SW480 (cell line): ENCODE data around the gene NALCN.
A peak's percentile ranks its signal among the peaks of the same experiment; 100 is the strongest.

ENCODE experiments used
- DNase-seq: peaks from one replicate; pipeline ENCODE4 v3.0.0-alpha.2; 2016; ENCODE audit warnings: low spot score

Gene NALCN

DNA sequence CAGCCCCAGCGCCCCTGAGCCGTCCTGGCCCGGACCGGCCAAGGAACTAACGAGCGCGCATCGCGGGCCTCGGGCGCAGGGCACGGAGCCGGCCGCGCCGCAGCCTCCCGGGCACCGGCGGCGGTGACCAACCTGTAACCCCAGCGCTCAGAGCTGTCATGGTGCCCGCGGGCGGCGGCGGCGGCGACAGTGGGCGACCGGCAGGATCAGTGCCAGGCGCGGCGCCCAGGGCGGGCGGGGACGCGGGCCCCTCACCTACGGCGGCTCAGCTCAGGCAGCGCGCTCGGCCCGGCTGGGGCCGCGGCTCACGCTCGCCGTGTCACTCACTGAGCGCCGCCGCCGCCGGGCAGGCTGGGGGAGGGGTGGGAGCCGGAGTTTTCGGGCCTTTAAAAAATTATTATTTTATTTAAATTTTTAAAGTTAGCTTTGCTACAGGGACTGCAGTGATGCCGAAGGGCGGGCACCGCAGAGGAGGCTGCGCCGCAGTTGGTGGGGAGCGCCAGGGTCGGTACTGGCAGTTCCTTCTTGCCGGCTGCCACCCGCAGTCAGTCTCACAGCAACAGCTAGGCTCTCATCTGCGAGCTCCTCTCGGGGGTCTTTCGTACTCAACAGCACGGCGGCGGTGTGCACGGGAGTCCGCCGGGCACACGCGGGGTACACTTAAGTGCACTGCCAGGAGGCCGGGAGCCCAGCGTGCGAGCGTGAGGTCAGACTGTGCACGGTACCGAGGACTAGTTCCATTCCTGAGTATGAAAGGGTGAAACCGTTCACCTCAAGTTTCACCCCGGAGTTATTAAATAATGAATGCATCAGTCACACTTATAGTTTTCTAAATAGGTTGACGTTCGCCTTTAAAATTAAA lies at the start of gene NALCN:
Gene NALCN, minus strand, starts transcription at position 328 of the 862 bp plus-strand sequence. CDS start 17,382 bp downstream, outside the sequence.
- DNase-seq: no peak

- no peak for DNase-seq
These were observed 49.6 kb upstream of the NALCN start for GRCh38 chr13:101465877-101466276.

GRCh38 chr13:101457176-101457575 lies 40.9 kb upstream of the NALCN start:
- no peak for DNase-seq

DNA sequence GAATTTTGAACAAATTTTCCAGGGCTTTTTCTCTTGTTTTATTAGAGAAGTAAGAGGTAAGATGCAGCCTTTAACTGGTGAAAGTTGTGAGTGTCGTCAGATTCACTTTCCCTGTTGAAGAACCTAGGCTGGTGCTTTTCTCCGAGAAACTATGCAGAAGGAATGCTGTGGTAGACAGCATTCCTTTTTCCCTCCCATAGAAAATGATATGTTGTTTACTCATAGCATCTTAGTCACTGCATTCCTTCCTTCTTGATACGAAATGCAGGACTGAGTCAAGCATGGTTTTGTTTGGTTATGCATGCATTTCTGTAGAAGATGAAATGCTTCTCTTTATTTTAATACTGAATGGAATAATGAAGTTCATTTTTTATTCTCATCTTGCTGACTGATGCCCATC lies 39.6 kb upstream of the NALCN start:
- DNase-seq: peak; percentile 59

GRCh38 chr13:101454767-101455166 lies 38.5 kb upstream of the NALCN start:
- no peak for DNase-seq

DNA sequence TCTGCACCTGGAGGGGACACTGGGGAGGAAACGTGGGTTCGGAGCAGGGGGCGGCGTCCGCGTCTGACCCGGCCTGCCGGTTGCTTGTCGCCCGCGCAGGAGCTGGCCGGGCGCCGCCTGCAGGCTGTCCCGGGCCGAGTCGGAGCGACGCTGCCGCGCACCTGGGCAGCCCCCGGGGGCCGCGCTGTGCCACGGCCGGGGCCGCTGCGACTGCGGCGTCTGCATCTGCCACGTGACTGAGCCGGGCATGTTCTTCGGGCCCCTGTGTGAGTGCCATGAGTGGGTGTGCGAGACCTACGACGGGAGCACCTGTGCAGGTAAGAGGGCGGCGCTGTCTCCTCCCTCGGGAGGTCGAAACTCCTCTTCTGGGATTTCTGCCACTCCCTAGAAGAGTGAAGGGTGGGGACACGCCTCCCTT lies 37.5 kb upstream of the NALCN start:
- DNase-seq: no peak

DNA sequence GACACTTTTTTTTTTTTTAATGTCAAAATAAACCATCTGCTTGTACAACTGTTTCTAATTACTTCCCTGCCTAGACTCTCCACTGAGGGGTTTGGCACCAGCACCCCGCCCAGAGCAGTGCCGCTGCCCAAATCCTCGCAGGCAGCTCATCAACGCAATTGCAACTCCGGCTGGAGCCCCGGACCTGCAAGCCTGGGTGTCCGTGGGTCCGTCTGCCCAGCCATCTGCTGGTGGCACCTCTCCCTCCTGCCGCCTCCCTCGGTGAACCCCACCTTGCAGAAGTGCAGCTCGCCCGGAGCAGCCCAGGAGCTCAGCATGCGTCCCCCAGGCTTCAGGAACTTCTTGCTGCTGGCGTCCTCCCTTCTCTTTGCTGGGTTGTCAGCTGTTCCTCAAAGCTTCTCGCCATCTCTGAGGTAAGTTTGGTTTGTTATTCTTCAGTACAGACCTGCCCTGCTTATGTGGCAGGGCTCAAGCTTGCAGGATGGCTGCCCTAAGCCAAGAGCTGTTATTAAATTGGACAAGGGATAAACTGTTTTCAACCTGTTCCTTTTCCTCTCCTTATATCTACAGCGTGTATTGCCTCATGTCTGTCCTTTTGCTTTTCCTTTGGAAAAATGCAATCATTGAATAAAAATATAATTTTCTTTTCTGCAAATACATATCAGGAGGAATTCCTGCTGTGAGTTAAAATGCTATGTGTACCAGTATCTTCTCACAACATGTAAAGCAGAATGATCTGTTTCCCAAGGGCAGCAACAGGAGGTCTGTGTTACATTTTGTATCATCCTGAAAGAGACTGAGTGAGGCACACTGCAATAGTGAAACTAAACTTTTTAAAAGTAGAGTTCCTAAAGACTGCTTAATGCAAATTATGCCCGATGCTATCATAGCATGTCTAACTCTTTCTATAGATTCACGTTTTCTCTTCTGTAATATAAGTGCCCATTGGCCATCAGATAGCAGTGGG lies 36.5 kb upstream of the NALCN start, which contains the start of gene ITGBL1:
Gene ITGBL1, plus strand, starts transcription at position 157 of the 967 bp plus-strand sequence. Its CDS starts 159 bp downstream, at position 316.
- no peak for DNase-seq

DNA sequence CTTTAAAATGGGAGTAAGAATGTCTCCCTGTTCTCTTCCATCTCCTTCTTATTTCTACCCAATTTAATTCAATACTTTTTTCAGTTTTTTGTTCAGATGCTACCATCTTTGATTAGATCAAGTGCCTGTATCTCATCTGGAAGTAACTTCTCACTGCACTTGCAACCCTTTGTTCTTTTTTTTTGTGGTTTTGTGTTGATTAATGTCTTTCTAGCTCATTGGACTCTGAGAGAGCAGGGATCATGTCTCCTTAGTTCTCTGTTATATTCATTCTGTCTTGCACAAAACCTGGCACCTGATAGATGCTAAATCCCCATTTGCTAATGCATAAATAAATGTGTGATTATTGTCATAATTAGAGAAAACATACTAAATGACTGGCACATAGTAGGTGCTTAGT lies 35.3 kb upstream of the NALCN start:
- no peak for DNase-seq

GRCh38 chr13:101450749-101451130 lies 34.4 kb upstream of the NALCN start:
- DNase-seq: no peak

- peak; percentile 90 for DNase-seq
These were observed 33.8 kb upstream of the NALCN start for GRCh38 chr13:101449790-101450748.

DNA sequence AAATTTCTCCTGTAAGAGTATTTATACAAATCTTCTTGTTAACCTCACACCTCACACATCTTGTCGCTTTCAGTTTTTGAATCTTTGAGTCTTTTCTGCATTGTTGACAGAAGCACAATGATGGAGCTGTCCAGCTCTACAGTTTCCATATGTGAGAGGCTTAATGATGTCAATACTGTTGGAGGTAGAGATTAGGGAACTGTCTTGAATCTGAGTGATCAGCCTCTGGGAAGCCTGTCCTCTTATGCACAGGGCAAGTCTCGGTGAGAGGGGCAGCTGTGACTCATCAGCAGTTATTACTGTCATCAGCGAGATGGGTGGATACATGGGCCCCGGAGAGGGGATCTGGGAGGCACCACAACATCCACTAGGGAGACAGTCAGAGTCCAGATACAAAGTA lies 31.5 kb upstream of the NALCN start:
- no peak for DNase-seq

DNA sequence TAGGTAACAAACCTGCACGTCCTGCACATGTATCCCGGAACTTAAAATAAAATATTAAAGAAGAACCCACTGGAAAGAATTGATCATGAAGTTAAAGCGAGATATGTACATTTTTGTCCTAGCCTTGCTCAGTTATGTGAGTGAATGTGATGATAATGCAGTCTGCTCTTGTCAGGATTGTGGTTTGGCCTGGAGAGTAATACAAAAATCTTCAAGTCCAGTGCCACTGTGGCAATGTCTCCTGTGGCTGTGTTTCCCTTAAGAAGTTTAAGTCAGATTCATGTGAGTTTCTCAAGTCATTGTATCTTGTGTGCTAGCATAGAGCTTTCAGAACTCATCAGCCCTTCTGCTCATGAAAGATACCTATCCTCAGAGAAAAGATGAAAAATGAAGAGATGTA lies 18.2 kb upstream of the NALCN start:
- DNase-seq: no peak

DNA sequence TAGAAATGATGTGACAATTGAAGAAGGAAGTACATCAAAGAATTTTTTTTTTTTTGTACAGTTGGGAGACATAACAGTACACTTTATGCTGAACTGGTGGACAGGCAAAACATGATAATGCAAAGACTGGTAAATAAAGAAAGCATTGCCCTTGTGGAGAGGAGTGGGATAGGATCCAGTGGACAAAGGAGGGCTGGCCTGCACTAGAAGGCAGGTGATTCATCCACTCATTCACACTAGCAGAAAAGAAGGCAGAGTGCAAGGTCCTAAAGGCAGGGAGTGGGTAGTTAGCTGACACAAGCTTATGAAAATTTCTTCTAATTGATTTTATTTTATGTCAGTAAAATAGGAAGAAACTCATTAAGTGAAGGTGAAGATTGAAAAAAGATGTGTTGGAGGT lies 17.6 kb upstream of the NALCN start:
- DNase-seq: no peak

- no peak for DNase-seq
These were observed 13.4 kb upstream of the NALCN start for GRCh38 chr13:101429733-101430132.

DNA sequence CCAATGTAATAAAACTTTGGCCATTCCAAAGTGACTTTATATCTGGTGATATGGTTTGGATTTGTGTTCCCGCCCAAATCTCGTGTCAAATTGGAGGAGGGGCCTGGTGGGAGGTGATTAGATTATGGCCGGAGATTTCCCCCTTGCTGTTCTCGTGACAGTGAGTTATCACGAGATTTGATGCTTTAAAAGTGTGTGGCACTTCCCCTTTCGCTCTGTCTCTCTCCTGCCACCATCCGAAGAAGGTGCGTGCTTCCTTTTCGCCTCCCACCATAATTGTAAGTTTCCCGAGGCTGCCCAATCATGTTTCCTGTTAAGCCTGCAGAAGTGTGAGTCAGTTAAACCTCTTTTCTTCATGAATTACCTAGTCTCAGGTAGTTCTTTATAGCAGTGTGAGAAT lies 9.3 kb upstream of the NALCN start:
- DNase-seq: no peak

DNA sequence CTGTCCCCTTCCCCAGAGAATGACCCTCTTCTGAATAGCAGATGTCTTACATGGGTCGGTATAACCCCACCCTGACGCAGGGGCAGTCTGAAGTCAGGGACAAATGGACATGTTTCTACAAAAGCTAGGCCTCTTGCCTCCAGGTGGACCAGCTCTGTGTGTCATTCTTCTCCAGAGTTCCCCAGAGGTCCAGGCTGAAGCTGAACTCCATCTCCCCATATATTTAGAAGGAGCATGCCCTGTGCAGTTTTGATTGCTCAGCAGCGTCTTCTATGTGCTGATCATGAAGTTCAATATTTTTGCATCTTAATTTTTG lies 8.8 kb upstream of the NALCN start:
- DNase-seq: no peak

DNA sequence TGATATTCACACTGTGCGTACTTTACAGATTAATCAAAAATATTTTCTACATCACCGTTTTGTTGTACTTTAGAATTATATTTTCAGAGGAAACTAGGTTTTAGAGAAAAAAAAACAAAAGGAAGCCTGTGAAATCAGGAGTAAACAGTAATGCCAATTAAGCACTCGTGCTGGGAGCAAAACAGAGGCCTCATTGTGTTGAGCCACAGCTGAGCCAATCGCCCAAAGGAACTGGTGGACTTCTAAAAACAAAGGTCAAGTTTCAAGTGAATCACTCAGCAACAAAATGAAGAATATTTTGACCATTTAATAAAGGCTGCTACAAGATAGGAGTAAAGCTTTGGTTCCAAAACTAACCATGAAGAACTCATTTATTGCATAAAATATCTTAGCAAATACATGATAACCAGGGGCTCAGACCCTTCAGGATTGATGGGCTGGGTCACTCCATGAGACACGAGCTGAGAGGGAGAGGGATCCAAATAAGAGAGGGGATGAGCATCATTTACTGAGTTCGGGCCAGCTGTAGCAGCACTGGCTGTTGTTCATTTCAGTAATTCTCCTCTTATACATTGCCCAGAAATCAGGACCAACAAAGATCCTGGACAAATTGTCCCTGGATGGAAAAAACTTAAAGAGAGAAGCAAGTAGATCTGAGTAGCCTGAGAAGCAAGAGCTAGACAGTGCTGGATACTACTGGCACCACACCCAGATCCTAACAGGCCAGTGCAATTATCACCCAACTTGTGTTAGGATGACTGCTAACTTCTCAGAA lies 8.3 kb upstream of the NALCN start:
- DNase-seq: peak; percentile 17

DNA sequence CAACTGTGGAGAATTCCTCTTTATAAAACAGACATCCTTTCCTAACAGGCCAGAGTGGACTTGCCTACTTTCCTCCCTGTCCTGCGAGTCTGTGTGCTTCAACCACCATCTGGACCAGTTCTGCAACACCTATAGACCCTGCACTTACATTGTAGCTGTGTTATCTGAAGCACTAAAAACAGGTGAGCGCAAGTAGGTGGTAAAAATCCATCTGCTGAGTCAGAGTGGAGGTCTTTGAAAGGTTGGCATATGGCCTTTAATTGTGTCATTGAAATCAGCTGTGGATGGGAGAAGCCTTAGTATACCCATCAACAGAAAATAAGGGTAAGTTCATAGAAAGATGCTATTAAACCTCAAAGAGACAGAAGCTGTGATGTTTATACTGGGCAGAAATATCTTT lies 7.6 kb upstream of the NALCN start:
- no peak for DNase-seq

DNA sequence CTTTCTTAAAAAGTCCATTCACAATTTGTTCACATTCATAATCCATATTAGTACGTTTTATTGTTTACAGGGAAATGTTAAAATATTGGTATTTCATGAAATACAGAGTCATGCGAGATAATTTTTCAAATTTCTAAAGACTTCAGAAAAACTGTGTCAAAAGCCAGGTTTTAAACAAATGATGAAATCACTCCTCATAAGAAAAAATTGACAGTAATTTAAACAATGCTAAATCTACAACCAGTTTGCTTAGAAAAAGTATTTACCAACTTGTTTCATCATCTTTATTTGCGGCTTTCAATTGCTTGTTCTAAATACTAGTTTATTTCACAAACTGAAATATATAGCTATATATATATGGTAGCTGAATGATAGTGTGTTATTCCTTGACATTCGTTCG lies 1.2 kb upstream of the NALCN start:
- no peak for DNase-seq

- no peak for DNase-seq
These were observed 717 bp upstream of the NALCN start for GRCh38 chr13:101417043-101417406.
